ENCODE data around the gene EXOC2. TPM values are rescaled to one million over a fixed set of nuclear protein-coding genes. Genes with fewer than 3 reads are reported as not detected.
A peak's percentile ranks its signal among the peaks of the same experiment; 100 is the strongest.

Gene EXOC2
- total RNA-seq, 3 donors from 2014 or later (not counting 1 experiment from before 2014, with no cell fraction given), result 22.1 to 30.8 (median 26.5) TPM

DNA sequence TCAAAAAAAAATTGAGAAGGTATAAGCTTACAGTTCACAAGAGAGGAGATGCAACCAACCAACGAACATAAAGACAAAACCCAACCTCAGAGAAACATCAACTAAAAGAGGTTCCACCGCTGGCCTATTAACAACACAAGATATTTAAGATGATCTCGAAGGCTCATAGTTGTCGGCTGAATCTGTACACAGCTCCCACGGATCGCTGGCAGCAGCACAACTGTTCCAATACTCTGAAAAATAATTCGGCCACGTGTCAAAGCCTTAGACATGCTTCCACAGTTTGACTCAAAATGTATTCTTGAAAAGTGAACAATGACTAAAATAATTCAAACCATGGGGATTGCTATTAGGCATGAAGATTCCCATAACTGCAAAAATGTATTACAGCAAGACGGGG is 13.7 kb downstream of the EXOC2 start:
- no peaks in the 10 kb centered on the region for H3K9me3 ChIP-seq (ENCODE audit: control insufficient read depth, insufficient read depth, low read length)
- intact Hi-C loops (cut with micrococcal nuclease), result no loop called here
- DNase-seq, result no peak
- no peak overlapping the region for H3K27ac Mint-ChIP-seq
- peaks cover 2% of the 10 kb centered on the region for H3K36me3 ChIP-seq (ENCODE audit: control insufficient read depth, insufficient read depth, low read length)
- H3K27ac ChIP-seq (ENCODE audit: low read length), result no peak overlapping the region
- TF ChIP-seq, protein P1, sequence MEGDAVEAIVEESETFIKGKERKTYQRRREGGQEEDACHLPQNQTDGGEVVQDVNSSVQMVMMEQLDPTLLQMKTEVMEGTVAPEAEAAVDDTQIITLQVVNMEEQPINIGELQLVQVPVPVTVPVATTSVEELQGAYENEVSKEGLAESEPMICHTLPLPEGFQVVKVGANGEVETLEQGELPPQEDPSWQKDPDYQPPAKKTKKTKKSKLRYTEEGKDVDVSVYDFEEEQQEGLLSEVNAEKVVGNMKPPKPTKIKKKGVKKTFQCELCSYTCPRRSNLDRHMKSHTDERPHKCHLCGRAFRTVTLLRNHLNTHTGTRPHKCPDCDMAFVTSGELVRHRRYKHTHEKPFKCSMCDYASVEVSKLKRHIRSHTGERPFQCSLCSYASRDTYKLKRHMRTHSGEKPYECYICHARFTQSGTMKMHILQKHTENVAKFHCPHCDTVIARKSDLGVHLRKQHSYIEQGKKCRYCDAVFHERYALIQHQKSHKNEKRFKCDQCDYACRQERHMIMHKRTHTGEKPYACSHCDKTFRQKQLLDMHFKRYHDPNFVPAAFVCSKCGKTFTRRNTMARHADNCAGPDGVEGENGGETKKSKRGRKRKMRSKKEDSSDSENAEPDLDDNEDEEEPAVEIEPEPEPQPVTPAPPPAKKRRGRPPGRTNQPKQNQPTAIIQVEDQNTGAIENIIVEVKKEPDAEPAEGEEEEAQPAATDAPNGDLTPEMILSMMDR (IDR thresholded peaks at IDR 0.05), result no peak
- peaks cover 44 to 62% of the 10 kb centered on the region in 2 donors for H3K4me1 Mint-ChIP-seq
- no peaks in the 10 kb centered on the region for H3K36me3 Mint-ChIP-seq
- ATAC-seq, result no peak
- no peak overlapping the region for H3K4me3 Mint-ChIP-seq
- H3K4me1 ChIP-seq (ENCODE audit: control insufficient read depth, insufficient read depth, low read length), result peaks cover 5% of the 10 kb centered on the region
- H3K27me3 Mint-ChIP-seq (ENCODE audit: low read depth in 2 of 2), result no peaks in the 10 kb centered on the region
- no peaks in the 10 kb centered on the region for H3K27me3 ChIP-seq (ENCODE audit: control insufficient read depth, insufficient read depth, low read length)
- WGBS (ENCODE audit: insufficient coverage), result 89% methylated on average over 9 of the region's 9 CpGs
- H3K4me3 ChIP-seq (ENCODE audit: low read length), result no peak overlapping the region
- H3K9me3 Mint-ChIP-seq, result no peaks in the 10 kb centered on the region

DNA sequence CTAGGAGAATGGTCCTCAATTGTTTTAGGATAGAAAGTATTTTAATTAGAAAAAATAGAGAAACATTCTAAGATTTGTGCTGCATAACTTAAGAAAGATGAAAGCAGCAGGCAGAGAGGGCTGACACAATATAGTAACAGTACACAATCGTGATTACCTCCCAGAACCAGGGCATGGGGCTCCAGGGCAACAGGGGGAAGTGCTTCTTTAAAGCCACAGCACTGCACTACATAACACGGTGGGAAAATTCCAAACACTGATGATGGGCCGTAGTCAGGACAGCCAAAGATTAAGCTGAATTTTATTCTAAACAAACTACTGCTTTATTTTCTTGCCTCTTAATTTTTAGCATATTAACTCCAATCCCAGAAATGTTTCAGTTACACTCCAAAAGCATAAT is 14.4 kb downstream of the EXOC2 start:
- no peaks in the 10 kb centered on the region for H3K27me3 ChIP-seq (ENCODE audit: control insufficient read depth, insufficient read depth, low read length)
- WGBS (ENCODE audit: insufficient coverage), result 90% methylated on average over 3 of the region's 3 CpGs

DNA sequence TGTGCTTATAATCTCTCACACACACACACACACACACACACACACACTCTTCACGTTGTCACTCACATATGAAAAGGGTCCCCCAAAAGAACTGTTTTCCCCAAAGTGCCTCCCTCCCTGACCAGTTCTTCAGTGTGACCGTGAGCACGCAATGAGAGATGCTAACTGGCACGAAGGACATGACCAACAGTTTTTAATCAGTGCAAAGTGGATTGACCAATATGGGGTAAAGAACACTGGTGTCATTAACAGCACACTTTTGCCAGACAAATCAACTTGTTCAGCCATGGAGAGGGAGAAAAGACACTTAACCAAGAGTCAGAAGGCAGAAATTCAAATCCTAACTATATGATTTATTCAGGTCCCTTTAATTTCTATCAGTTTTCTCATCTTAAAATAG is 15.0 kb downstream of the EXOC2 start:
- Histone ChIP-seq H3K9me3 (ENCODE audit: control insufficient read depth, insufficient read depth, low read length) (no peaks in the 10 kb centered on the region), H3K27me3 (ENCODE audit: control insufficient read depth, insufficient read depth, low read length) (no peaks in the 10 kb centered on the region), H3K4me3 (ENCODE audit: low read length) (no peak overlapping the region), H3K27ac (ENCODE audit: low read length) (no peak overlapping the region), H3K36me3 (ENCODE audit: control insufficient read depth, insufficient read depth, low read length) (peaks cover 2% of the 10 kb centered on the region), H3K4me1 (ENCODE audit: control insufficient read depth, insufficient read depth, low read length) (no peaks in the 10 kb centered on the region)
- ATAC-seq (no peak), DNase-seq (no peak)
- 100% methylated on average over 4 of the region's 4 CpGs for WGBS (ENCODE audit: insufficient coverage)
- no peaks in the 10 kb centered on the region for H3K9me3 Mint-ChIP-seq
- H3K4me1 Mint-ChIP-seq, result peaks cover 32 to 48% of the 10 kb centered on the region in 2 donors
- H3K27me3 Mint-ChIP-seq (ENCODE audit: low read depth in 2 of 2), result no peaks in the 10 kb centered on the region
- no peak overlapping the region for H3K4me3 Mint-ChIP-seq
- intact Hi-C loops (cut with micrococcal nuclease), result no loop called here
- no peak overlapping the region for H3K27ac Mint-ChIP-seq
- TF ChIP-seq, protein P1 (IDR thresholded peaks at IDR 0.05), result no peak
- no peaks in the 10 kb centered on the region for H3K36me3 Mint-ChIP-seq

More for the DNA sequence above, 14.4 kb downstream of the EXOC2 start:
- Mint-ChIP-seq H3K27ac (no peak overlapping the region), H3K9me3 (no peaks in the 10 kb centered on the region), H3K27me3 (ENCODE audit: low read depth in 2 of 2) (no peaks in the 10 kb centered on the region), H3K36me3 (no peaks in the 10 kb centered on the region), H3K4me1 (peaks cover 38 to 54% of the 10 kb centered on the region in 2 donors), H3K4me3 (no peak overlapping the region)
- intact Hi-C loops (cut with micrococcal nuclease), result no loop called here
- TF ChIP-seq, protein P1 (IDR thresholded peaks at IDR 0.05), result no peak
- H3K36me3 ChIP-seq (ENCODE audit: control insufficient read depth, insufficient read depth, low read length), result peaks cover 2% of the 10 kb centered on the region
- no peak overlapping the region for H3K4me3 ChIP-seq (ENCODE audit: low read length)
- H3K27ac ChIP-seq (ENCODE audit: low read length), result no peak overlapping the region
- DNase-seq, result no peak
- H3K9me3 ChIP-seq (ENCODE audit: control insufficient read depth, insufficient read depth, low read length), result no peaks in the 10 kb centered on the region
- no peaks in the 10 kb centered on the region for H3K4me1 ChIP-seq (ENCODE audit: control insufficient read depth, insufficient read depth, low read length)
- ATAC-seq, result no peak

DNA sequence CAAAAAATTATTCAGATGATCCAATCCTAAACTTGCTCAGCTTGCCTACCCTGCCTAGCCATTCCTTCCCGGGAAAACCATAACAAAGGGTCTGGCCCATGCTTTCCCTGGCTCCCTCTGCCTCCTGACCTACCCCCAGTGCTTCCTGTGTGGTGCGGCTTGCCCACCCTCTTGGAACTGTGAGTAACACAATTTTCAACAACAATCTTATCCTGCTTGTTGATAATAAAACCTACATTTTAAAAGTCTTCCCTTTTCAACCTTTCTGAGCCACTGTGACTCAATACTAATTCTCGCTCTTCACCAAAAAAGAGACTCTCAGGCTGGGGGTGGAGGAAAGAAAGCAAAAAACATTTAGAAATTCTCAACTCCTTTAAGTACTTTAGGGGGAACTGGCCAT is 18.0 kb downstream of the EXOC2 start:
- WGBS (ENCODE audit: insufficient coverage), result 82% methylated on average over 2 of the region's 3 CpGs
- H3K27me3 ChIP-seq (ENCODE audit: control insufficient read depth, insufficient read depth, low read length), result no peaks in the 10 kb centered on the region
- H3K27ac Mint-ChIP-seq, result peak overlapping the region in 1 of 2 donors; percentile 25
- H3K27me3 Mint-ChIP-seq (ENCODE audit: low read depth in 2 of 2), result no peaks in the 10 kb centered on the region
- ATAC-seq, result no peak
- H3K4me1 ChIP-seq (ENCODE audit: control insufficient read depth, insufficient read depth, low read length), result no peaks in the 10 kb centered on the region
- TF ChIP-seq, protein P1 (IDR thresholded peaks at IDR 0.05), result no peak
- intact Hi-C loops (cut with micrococcal nuclease), result no loop called here
- H3K27ac ChIP-seq (ENCODE audit: low read length), result no peak overlapping the region
- H3K4me3 Mint-ChIP-seq, result no peak overlapping the region
- H3K4me3 ChIP-seq (ENCODE audit: low read length), result no peak overlapping the region
- DNase-seq, result no peak
- peaks cover 18 to 31% of the 10 kb centered on the region in 2 donors for H3K4me1 Mint-ChIP-seq
- no peaks in the 10 kb centered on the region for H3K36me3 Mint-ChIP-seq
- H3K9me3 Mint-ChIP-seq, result no peaks in the 10 kb centered on the region
- no peaks in the 10 kb centered on the region for H3K9me3 ChIP-seq (ENCODE audit: control insufficient read depth, insufficient read depth, low read length)
- peaks cover 2% of the 10 kb centered on the region for H3K36me3 ChIP-seq (ENCODE audit: control insufficient read depth, insufficient read depth, low read length)

Data from natural killer cell (primary cell).